GM12892 (cell line): ENCODE measurements around the gene HCRTR1.
"Not testable (repeated sequence)": the region's sequence is repeated elsewhere in the genome, so short reads cannot be mapped to it uniquely, and the experiment has no call there.

ENCODE experiments used
- DNase-seq: peaks from one replicate; pipeline ENCODE4 v3.0.0; 2011; ENCODE audit not compliant: insufficient read length
- FAIRE-seq: peaks from 2 replicates; lab custom pipeline; 2011; peaks lifted over from hg19 to GRCh38; lab: Jason Lieb, UNC
- POLR2A ChIP-seq: IDR thresholded peaks from 2 replicates; pipeline ENCODE4 v1.6.1; 2011; ENCODE audit warnings: low read depth, low read length, control low read depth
- POLR2AphosphoS5 ChIP-seq: IDR thresholded peaks from 2 replicates; pipeline ENCODE4 v1.6.1; 2011; ENCODE audit warnings: low read depth, low read length, control low read depth
- TAF1 ChIP-seq: IDR thresholded peaks from 2 replicates; pipeline ENCODE4 v1.6.1; 2011; ENCODE audit warnings: low read depth, mild to moderate bottlenecking, control low read depth, low read length, borderline replicate concordance

Gene HCRTR1

DNA sequence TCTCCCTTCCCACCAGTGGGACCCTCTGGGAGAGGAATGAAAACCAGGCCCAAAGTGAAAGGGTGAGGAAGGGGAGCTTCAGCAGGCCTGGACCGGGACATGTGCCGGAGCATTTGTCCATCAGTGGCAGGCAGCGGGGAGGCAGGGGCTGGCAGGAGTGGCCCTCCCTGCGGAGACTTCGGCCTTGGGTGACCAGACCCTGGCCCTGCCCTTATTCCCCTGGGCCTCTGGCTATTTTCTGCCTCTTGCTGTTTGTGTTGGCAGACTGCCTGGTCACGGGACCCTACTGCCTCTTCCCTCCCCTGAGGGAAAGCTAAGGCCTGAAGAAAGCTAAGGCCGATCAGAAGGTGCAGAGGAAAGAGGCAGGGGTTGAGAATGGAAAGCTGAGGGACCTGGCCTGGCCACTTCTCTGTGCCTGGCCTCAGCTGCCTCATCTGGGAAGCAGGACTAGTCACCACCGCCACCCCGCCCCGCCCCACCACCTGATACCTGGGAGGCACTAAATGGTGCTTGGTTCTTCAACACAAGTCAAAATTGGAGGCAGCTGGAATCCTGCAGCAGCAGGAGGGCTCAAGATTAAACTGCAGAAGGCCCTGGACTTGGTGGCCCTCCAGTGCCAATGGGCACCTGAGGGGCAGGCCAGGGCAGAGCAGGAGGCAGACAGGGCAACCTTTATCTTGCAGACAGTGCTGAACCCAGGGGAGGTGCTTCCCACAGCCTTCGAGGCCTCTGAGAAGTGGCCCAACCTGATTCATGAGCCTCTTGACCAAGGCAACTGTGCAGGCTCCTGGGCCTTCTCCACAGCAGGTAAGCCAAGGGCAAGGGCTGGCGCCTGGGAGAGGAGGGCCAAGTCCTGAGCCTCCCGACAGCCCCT is 33.3 kb upstream of the HCRTR1 start:
- TF ChIP-seq POLR2AphosphoS5 (no peak), POLR2A (no peak), TAF1 (no peak)
- no peak for DNase-seq
- FAIRE-seq, result no peak

DNA sequence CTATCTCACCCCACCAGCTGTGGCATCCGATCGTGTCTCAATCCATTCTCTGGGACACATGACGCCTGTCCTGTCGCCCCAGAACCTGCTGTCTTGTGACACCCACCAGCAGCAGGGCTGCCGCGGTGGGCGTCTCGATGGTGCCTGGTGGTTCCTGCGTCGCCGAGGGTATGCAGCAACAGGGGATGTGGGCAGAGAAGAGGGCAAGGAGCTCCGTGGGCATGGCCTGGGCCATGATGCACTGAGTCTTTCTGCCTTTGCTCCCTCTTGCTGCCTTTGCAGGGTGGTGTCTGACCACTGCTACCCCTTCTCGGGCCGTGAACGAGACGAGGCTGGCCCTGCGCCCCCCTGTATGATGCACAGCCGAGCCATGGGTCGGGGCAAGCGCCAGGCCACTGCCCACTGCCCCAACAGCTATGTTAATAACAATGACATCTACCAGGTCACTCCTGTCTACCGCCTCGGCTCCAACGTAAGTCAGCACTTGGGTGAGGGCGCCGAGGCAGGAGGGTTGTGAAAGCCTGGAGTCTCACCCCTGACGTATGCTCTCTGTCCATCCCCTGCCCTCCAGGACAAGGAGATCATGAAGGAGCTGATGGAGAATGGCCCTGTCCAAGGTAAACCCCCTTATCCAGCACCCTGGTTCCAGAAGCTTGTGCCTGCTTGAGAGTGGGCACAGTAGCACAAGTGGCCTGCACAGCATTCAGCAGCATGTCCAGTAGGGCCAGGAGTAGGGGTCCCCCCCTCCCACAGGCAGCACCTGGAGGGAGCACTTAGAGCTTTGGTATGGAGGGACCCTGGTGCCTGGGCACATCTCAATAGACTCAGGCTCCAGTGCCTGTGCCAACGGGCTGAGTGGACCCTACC is 32.4 kb upstream of the HCRTR1 start:
- FAIRE-seq, result no peak

DNA sequence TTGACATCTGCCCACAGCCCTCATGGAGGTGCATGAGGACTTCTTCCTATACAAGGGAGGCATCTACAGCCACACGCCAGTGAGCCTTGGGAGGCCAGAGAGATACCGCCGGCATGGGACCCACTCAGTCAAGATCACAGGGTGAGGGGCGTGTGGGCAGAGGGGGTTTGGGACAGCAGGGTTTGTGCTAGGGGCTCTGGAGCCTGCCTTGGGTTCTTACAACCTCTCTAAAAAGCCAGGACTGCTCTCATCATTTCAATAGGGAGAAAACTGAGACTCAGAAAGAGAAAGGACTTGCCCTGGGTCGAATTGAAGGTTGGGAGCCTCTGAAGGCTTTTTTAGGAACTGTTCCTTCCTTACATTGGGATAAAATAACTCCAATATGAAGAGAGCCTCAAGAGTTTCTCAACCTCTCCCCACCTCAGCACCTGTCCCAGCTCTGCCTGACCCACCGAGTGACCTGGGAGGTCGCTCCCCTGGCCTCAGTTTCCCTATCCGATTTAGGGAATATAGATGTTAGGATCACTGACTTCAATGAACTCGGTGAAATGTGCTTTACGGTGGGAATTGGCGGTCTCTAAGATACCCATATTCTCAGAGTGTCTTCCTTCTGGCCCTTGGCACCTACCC is 31.6 kb upstream of the HCRTR1 start:
- DNase-seq, result no peak
- no peak for FAIRE-seq
- no peak for TF ChIP-seq TAF1

More for the DNA sequence above, 32.4 kb upstream of the HCRTR1 start:
- TF ChIP-seq POLR2AphosphoS5, result no peak
- TF ChIP-seq TAF1, result no peak
- no peak for TF ChIP-seq POLR2A
- DNase-seq, result no peak

DNA sequence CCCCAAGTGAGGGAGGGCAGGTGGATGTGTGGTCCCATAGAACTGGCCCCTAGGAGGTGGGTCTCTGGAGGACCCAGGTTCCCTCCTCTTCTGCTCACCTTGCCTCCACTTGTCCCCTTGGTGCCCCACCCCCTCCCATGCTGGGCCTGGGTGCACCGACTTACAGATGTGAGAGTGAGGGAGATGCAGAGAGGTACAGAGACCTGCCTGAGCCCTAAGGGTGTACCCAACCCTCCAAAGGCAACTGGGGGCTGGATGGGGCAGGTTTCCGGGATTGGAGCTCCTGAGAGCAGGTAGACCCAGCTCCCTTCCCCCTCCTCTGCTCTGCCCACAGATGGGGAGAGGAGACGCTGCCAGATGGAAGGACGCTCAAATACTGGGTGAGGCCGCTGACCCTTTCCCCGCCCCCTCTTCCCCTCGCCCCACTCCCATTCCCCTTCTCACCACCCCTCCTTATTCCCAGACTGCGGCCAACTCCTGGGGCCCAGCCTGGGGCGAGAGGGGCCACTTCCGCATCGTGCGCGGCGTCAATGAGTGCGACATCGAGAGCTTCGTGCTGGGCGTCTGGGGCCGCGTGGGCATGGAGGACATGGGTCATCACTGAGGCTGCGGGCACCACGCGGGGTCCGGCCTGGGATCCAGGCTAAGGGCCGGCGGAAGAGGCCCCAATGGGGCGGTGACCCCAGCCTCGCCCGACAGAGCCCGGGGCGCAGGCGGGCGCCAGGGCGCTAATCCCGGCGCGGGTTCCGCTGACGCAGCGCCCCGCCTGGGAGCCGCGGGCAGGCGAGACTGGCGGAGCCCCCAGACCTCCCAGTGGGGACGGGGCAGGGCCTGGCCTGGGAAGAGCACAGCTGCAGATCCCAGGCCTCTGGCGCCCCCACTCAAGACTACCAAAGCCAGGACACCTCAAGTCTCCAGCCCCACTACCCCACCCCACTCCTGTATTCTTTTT is 30.8 kb upstream of the HCRTR1 start:
- FAIRE-seq, result no peak

DNA sequence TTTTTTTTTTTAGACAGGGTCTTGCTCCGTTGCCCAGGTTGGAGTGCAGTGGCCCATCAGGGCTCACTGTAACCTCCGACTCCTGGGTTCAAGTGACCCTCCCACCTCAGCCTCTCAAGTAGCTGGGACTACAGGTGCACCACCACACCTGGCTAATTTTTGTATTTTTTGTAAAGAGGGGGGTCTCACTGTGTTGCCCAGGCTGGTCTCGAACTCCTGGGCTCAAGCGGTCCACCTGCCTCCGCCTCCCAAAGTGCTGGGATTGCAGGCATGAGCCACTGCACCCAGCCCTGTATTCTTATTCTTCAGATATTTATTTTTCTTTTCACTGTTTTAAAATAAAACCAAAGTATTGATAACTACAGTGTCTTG is 30.2 kb upstream of the HCRTR1 start:
- not testable (repeated sequence) for DNase-seq

More for the DNA sequence above, 30.8 kb upstream of the HCRTR1 start:
- no peak for DNase-seq
- no peak for TF ChIP-seq POLR2A
- TF ChIP-seq TAF1, result no peak
- no peak for TF ChIP-seq POLR2AphosphoS5

DNA sequence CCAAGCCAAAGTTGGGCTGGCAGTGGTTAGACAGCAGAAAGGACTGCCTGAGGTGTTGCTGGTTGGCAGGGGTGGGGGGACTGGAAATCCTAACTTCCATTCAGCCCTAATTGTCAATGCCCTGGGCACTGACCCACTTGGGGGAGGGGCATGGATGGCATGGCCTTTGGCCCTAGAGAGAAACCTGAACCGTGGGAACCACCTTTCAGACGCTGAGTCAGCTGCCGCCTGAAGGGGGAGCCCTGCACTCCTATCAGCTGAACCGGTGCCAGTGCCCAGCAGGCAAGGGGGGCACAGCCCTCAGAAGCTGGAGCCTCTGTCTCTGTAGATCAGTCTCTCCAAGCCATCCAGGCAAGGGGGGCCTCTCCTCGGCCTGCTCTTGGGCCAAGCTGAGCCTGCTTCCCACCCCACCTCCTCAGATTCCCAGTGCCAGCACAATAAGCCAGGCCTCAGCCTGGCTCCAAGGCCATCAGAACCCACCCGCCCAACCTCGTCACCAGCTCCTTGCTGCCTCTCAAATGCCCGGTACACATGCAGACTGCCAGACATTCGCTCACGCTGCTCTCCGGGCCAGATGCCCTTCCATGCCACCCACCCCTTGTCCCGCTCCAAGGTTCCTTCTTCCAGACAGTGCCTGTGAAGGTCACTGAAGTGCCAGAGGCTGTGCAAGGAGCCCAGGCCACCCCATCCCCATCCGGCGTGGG is 29.6 kb upstream of the HCRTR1 start:
- TF ChIP-seq POLR2A, result no peak
- no peak for TF ChIP-seq TAF1
- no peak for TF ChIP-seq POLR2AphosphoS5
- DNase-seq, result peak; percentile 68
- peak; percentile 71 for FAIRE-seq

More for the DNA sequence above, 30.2 kb upstream of the HCRTR1 start:
- FAIRE-seq, result not testable (repeated sequence)

DNA sequence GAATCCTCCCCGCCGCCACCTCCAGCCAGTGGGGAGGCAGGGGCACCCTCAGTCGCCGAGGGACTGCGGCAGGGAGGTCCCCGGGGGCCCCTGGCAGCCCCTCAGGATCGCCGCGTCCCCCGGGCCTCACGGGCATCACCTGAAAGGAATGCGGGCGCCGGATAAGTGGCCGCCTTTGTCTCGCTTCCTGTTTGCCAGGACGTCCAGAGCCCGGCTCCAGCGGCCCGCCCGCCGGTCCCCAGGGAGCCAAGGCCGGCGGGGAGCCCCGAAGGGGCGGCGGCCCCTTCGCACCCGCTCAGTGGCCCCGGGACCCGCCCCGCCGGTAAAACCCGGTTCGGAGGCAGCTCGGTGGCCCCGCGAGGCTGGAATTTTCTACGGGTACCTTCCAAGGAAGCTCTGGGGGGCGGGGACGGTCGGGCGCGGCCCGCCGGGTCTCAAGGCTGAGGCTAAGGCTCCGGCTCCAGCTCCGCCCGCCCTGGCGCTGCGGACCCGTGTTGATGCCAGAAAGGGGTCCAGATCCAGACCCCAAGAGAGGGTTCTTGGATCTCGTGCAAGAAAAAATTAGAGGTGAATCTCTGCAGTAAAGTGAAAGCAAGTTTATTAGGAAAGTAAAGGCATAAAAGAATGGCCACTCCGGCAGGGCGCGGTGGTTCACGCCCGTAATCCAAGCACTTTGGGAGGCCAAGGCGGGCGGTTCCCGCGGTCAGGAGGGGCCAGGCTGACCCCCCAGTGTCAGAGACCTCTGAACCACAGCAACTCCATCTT is 28.6 kb upstream of the HCRTR1 start:
- DNase-seq (no peak), FAIRE-seq (no peak)
- TF ChIP-seq POLR2A (no peak), POLR2AphosphoS5 (no peak), TAF1 (no peak)

DNA sequence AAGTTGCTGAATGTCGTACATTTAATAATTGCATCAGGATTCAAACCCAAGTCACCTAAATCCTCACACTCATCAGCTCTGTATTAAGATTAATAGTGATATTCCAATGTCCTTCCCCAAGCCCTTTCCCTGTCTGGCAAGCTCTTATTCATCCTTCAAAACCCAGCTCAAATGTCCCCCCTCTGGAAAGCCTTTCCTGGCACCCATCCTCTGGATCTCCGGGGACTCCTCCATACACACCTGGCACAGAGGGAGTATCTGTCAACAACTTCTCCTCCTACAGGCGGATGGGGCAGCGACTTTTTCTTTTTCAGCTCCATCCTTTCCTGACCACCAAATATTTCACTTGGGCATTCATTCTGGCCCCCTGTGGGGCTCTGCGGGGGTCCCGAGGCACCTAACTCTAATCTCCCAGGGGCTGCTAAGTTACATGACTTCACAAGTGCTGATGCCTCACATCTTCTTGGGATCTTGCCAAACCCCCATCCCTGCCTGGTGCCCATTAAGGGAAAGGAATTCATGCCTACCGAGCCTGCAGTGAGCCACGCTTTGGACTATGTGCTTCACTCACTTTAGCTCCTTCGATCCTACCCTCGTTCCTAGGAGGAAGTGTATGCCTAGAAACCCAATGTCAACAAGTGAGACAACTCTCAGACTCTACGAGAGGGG is 25.9 kb upstream of the HCRTR1 start:
- DNase-seq (no peak), FAIRE-seq (no peak)
- TF ChIP-seq TAF1 (no peak), POLR2A (no peak), POLR2AphosphoS5 (no peak)

DNA sequence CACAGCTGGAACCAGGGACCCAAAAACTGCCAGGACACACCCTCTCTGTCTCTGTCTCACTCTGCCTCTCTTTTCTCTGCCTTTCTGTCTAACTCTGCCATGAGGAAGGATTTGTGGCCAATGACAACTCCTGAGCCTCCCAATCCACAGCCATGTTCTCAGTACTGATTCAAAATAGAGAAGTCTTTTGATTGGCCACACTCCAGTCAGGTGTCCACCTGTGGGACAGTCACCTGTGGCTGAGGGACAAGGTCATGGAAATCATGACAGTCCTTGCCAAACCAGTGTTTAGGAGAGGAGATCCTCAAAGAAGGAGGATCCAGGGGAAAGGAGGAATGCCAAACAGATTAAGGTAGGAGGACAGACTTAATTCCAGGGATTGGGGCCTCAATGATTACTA is 25.4 kb upstream of the HCRTR1 start:
- TF ChIP-seq POLR2AphosphoS5 (no peak), POLR2A (no peak), TAF1 (no peak)
- DNase-seq (no peak), FAIRE-seq (no peak)
